Stimulated activated CD4-positive, alpha-beta T cell treated with anti-CD3 and anti-CD28 coated beads, Interleukin-12 subunit alpha, Interleukin-12 subunit beta, amount 100 ng/mL, for 4 hours (primary cell): Measurements from ENCODE around the gene SLA2.
"Not testable (repeated sequence)": the region's sequence is repeated elsewhere in the genome, so short reads cannot be mapped to it uniquely, and the experiment has no call there.

Source experiments
- DNase-seq: peaks from one replicate; pipeline ENCODE4 v3.0.0-alpha.2; 2020

SLA2 gene

DNA sequence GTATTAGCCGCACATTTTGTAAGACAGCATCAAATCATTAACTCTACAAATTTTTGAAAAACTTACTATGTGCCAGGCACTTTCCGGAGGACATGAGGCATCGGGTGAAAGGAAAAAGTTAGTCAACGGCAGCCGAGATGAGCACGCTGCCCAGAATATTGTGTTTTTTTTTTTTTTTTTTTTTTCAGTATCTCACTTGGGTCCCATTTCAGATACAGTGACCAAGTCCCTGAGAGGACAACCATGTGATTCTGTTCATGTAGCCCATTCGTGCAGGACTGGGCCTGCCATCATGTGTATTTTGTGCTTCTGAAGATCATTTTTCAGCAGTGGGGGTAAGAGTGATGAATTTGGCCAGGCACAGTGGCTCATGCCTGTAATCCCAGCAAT is 1.3 kb downstream of the SLA2 start:
- peak; percentile 32 for DNase-seq

DNA sequence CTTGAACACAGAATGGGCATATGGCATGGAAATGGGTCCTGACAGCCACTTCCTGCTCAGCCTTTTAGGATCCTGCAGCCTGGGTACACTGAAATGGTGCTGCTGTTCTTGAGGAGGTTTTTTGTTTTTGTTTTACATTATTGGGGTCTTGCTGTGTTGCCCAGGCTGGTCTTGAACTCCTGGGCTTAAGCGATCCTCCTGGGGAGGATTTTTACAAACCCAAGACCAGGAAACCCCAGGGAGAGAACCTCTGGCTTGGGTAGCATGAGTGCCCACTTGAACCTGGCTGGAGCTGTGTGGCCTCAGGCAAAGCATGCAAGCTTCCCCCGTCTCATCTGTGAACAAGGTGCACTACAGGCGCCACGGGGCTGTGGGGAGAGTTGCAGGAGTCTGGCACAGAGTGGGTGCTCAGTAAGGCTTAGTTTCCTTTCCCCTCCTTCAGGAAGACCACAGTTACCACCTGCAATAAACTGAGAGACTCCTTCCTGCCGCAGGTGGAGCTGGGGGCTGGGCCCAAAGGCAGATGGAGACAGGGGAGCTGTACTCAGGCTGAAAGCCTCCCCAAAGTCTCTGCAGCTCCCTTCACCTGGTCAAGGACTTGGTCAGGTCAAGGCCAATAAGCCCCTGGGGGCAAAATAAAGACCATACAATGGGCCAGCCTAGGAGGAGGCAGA is 1.8 kb downstream of the SLA2 start:
- peak; percentile 53 for DNase-seq

DNA sequence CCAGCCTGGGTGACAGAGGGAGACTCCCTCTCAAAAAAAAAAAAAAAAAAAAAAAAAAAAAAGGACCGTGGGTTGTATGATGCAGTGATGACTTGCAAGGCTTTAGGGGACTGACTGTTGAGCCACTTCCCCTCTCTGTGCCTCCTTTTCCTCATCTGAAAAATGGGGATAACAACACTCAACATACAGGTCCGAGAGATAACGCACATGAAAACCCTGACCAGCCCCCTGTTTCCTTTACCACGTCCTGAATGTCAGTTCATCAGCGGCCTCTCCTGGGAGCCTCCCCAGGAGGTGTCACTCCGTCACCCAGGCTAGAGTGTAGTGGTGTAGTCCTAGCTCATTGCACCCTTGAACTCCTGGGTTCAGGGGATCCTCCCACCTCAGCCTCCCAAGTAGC is 3.9 kb downstream of the SLA2 start:
- DNase-seq = no peak

DNA sequence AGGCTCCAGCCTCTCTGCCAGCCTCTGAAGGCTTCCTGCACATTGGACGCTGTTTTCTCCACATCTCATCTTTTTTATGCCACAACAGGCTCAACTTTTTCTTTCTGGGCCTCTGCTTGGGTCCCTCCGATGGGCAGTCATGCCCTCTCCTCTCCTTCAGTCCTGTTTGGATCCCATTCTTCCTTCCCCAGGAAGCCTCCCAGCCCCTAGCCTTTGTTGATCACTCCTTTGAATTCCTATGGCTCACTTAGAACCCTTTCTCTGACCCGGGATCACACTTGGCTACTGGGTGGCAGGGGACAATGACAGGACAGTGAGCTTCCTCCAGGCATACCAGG is 4.5 kb downstream of the SLA2 start:
- DNase-seq = no peak

DNA sequence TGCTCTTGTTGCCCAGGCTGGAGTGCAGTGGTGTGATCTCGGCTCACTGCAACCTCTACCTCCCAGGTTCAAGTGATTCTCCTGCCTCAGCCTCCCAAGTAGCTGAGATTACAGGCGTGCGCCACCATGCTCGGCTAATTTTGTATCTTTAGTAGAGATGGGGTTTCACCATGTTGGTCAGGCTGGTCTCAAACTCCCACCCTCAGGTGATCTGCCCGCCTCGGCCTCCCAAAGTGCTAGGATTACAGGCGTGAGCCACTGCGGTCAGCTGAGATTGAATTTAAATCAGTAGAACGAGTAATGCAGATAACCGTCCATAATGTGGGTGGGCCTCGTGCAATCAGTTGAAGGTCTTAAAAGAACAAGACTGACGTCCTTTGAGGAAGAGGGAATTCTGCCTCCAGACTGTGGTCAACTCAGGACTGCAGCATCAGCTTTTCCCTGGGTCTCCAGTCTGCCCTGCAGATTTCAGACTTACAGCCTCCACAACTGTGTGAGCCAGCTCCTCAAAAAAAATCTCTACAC is 7.1 kb downstream of the SLA2 start:
- DNase-seq = not testable (repeated sequence)

DNA sequence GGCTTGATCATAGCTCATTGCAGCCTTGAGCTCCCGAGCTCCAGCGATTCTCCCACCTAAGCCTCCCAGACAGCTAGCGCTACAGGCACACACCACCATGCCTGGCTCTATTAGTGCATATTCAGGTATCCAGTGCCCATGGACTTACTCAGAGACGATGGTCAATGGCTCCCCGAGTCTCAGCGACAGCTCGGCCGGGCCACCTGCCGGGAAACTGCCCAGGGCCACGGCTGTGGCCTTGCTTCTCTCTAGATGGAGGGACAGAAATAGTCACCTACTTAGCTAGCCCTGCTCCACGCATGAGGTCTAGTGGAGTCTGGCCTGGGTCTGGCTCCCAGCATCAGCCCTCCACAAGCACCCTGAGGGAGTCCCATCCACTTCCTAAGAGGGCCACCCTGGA is 11.7 kb downstream of the SLA2 start:
- no peak for DNase-seq

DNA sequence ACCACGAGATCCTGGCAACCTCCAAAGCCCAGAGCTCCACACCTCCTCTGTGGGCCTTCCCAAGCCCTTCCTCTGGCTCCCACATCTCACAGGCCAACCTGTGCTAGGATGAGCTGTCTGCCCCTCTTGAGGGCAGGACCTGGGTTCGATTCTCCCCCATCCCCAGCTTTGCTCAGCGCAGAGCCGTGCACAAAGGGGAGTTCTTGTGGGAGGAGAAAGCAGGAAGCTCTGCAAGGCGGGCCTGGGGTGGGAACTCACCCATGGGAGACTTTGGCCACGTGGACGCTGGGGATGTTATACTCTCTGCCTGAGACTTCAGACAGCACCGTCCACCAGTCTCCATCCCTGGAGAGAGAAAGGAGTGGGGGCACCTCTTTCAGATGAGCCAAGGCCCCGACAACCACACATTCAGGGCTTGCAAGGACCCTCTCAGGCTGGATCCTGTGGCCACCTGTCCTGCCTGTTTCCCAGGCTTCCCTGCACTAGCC is 12.7 kb downstream of the SLA2 start:
- DNase-seq = no peak

DNA sequence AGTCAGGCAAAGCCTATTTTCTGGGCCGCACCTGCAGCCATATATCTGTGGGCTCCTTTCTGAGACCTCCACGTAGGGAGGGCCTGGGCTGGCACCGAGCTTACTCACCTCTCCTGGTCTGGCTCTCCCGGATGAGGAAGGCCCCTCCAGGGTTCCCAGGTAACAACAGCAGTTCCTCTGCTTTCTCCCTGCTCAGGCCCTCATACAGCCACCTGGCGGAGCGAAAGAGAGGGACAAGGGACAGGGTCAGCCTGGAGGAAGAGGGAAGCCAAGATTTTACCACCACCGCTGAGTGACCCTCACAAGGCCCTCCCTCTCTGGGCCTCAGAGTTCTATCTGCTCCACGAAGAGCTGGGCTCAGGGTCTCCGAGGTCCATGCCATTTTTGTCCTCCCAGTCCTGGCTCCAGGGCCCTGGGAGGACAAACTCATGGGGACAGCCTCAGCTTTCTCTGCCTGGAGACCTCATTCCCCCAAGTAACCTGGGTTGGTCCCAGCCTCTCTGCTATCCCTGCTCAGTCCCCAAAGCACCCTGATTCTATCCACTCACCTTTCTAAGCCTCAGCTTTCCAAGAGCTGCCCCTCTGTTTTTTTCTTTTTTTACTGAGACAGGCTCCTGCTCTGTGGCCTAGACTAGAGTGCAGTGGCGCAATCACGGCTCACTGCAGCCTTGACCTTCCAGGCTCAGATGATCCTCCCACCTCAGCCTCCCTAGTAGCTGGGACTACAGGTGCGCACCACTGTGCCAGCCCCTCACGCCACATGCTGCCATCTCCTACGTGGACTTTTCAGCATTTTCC is 13.3 kb downstream of the SLA2 start:
- DNase-seq = no peak

DNA sequence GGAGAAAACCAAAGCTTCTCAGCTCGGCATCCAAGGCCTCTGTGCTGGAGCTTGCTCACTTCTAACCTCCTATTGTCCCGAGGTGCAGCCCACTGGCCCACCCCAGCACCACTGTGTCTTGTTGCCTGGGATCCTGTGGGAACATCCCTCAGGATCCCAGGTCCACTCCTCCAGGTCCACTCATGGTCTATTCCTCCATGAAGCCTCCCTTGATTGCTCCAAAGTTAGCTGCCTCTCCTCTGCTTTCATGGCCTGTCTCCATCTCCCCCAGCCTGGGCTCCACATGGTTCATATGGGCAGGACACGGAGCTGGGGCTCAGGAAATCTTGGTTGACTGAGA is 13.9 kb downstream of the SLA2 start:
- no peak for DNase-seq

DNA sequence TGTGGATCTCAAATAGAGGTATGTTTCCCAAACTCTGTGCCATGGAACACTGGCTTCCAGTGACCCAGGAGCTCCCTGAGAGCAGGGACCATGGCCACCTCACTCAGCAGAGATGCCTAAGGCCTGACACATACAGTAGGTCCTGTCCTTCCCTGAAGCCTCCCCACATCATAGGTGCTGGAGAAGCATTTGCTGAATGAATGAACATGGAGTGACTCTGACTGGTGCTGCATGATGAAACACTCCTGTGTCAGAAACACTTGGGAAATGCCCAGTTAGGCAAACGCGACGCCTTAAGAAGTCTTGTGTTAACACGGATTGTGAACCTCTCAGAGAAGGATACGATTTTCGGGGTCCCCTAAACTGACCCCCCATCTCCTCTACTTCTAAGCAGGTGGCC is 14.3 kb downstream of the SLA2 start:
- no peak for DNase-seq

DNA sequence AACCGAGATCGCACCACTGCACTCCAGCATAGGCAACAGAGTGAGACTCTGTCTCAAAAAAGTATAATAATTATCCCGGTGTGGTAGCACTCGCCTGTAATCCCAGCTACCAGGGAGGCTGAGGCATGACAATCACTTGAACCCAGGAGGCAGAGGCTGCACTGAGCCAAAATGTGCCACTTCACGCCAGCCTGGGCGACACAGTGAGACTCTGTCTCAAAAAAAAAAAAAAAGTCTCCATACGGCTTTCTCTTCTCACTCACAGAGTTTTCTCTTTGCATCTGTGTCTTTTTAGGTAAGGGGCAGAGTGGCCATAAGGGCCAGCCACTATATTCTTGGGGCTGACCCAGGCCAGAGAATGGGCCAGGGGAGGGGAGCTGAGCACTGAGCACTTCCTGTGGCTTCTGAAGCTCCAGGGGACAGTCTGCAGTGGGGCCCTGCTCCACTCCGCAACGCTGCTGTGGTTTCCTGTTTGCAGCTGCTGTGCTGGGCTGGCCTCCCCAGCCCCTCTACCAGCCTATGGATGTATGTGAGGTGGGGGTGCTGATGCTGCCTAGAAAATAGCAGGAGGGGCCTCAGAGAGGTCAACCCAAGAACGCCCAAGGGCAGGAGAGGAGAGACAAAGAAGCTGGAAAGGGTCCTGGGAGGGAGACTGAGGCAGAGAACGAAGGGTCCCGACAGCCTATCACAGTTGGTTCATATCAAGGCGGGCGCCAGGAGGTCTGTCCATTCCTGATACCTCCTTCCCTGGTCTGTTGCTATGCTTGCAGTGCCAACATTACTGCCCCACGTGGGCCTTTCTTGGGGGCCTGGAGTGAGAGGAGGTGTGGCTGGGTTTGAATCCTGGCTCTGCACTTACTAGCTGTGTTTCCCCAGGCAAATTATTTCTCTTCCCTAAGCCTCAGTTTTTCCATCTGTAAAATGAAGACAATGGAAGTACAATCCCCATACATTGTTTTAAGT is 16.0 kb downstream of the SLA2 start:
- DNase-seq = no peak

DNA sequence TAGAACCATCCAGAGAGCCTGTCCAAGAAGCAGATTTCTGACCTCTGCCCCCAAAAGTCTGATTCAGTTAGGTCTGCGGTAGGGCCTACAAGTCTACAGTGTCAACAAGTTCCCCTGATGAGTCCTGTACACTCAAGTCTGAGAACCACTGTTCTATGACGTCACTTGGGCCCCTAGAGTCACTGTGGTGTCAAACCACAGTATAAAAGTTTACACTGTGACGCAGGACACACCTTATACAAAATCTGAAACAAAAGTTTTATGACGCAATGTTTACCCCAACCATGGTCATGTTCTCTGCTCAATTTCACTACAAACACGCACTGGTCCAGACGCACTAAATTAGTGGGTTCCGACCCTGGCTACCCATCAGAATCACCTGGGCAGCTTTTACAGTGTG is 17.9 kb downstream of the SLA2 start:
- DNase-seq = no peak

DNA sequence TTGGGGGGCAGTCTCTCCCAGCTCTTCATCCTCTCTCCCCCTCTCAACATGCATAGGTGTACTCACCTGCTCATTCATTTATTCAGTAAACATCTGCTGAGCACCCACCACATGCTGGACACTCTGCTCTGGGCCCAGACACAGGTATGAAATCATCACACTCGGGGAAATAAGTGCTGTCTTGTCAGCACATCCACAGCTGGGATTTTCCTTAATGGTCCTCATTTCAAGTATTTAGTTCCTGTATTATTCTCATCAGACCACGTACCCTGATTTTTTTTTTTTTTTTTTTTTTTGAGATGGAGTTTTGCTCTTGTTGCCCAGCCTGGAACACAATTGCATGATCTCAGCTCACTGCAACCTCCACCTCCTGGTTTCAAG is 21.1 kb downstream of the SLA2 start:
- no peak for DNase-seq

DNA sequence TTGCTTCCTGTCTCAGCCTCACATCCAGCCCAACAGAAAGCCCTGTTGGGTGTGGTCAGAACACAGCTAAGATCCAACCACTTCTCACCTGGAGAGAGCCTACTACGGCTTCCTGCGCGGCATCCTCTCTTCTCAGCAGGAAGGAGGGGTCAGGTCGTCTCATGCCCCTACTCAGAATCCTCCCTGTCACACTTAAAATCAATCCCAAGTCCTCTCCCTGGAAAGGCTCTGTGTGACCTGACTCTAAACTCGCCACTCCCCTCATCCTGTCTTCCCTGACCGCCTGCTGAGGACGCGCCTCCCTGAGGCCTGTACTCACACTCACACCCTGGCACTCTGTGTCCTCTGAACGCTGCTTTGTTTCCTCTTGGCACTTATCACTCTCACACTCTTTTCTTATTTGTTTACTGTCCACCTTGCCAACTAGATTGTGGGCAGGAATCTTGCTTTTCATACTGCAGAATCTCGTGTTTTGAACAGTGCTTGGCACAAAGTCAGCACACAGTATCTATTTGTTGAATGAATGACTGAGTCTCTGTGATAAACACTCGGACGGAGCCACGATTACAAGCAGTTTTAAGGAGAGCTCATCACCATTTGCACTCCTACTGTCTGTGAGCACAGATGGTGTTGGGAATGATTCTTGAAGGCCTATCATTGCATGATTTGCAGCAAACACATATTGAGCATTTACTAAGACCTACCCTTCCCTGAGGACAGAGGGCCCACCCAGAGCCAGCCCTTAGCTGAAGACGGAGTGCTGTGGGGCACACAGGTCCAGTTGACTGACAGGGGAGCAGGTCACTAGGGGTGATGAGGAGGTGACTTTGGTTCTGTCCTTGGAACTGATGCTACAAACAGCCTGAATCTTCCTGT is 21.7 kb downstream of the SLA2 start:
- no peak for DNase-seq

DNA sequence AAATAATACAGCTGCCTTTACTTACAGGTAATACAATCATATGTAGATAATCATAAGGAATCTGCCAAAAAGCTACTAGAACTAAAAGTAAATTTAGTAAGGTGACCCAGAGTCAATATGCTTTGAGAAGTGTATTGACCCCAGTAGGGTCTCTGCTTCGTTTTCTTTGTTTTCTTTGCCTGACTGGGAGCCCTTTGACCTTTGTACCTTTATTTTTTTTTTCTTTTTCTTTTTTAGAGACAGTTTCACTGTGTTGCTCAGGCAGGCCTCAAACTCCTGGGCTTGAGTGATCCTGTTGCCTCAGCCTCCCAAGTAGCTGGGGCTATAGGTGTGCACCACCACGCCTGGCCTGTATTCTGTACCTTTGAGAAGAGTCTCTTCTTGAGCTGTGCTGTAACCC is 22.6 kb downstream of the SLA2 start:
- DNase-seq = no peak

DNA sequence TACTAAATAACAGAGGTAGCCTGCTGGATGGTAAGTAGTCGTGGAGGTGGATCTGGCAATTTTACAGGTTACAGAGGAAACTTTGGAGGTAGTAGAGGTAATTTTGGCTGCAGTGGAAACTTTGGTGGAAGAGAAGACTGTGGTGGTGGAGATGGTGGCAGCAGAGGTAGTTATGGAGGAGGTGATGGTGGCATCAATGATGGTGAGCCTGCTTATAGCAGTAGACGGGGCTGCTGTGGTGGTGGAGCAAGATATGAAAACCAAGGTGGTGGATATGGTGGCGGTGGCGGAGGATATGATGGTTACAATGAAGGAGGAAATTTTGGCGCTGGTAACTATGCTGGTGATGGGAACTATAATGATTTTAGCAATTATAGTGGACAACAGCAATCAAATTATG is 25.1 kb downstream of the SLA2 start:
- DNase-seq = no peak

DNA sequence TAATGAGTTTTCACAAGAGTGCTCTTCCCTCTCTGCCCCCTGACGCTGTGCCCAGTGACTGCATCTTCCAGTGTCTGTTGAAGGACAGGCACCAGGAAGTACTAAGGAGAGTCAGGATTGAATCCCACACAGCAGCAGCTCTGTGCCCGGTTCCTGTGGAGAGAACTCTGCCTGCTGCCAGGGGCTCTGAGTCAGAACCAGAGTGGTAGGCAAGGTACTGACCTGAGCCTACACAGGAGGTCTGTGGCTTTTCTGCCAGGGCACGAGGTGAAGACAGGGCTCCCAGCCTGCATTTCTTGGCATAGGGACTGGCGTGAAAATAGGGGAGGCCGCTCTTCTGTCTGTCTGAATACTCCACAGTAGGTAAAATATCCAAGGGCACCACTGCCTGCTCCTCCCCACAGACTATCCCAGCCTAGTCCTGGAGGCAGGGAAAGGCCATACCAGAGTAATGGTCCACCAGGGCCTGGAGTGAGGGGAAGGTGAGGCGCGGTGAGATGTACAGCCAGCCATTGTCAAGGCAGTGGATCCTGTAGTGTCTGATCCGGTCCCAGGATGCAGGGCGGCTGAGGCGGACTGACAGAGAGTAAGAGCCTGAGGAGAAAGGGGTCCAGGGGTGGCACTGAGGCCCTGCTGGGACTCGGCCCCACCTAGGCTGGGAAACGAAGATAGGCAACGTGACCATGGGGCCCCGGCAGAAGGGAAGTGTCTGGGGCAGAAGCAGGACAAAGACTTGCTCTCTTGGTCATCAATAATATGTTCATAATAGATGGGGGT is 31.0 kb downstream of the SLA2 start:
- DNase-seq = no peak

DNA sequence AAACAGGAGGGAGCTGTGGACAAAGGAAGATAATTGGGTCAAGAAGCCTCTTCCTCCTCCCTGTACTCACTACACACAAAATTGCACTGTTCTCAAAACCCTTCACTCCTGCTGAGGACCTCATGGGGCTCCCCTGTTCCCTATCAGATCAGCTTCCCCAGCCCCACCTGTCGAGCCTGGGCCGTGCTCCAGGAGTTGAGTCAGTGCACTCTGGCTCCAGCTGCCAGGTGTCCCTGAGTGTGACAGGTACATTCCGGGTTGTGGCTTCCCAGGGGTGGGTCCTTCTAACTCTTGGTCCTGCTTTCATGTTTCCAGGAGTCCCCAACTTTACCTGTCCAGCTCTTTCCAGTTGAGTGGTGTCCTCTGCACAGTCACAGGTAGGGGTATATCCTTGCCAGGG is 32.0 kb downstream of the SLA2 start:
- no peak for DNase-seq

DNA sequence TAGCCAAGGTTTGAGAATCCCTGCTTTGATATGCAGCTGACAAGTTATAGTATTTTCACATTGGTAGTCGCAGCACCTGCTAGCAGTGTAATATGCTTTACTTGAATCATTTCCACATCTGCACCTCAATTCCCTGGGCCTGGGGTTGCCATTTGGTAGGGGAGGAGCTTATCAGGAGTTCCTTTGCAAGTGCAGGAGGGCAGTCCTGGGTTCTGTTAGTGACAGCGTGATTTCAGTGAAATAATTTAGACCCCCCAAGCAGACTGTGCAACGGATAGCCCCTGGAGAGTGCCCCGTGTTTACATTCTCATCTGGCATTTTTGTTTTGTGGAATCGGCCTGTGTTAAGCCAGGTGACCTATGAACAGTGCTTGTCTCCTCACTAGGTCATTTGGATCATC is 34.4 kb downstream of the SLA2 start:
- DNase-seq = no peak

DNA sequence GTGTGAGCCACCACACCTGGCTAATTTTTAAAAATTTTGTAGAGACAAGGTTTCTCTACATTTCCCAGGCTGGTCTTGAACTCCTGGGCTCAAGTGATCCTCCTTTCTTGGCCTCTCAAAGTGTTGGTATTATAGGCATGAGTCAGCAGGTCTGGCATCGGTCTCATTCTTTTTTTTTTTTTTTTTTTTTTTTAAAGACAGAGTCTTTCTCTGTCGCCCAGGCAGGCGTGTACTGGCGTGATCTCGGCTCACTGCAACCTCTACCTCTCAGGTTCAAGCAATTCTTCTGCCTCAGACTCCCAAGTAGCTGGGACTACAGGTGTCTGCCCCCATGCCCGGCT is 37.6 kb downstream of the SLA2 start:
- DNase-seq = not testable (repeated sequence)

DNA sequence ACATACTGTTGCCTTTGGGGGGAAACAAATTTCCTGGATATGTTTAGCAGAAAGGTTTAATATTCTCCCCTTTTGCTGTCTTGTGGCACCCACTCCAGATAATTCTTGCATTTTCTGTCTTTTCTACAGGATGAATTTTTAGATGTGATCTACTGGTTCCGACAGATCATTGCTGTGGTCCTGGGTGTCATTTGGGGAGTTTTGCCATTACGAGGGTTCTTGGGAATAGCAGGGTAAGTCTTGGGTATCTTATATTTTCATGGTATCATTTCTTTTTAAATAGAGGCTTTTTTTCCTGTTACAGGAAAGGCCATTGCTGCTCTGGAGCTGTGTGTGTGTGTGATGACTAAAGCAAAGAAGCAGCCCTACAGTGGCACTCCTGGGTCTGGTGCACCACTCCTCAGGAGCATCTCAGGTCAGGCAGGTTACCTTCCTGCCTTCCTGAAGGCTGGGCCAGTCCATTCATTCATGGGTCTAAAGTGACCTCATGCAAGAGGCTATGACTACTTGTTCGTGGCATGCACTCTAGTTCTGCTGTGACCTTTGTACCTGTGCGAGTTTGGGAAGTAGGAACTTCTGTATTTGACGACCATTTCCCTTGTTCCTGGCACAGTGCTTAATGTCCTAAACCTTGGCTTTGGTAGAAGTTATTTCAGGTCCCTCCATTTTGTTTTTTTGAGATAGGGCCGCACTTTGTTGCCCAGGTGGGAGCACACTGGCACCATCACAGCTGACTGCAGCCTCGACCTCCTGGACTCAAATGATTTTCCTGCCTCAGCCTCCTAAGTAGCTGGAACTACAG is 38.2 kb downstream of the SLA2 start:
- no peak for DNase-seq
